G401 (cell line): ENCODE data around the gene COX7A1. TPM values are rescaled to one million over a fixed set of nuclear protein-coding genes. Genes with fewer than 3 reads are reported as not detected.
"Not testable (repeated sequence)": the region's sequence is repeated elsewhere in the genome, so short reads cannot be mapped to it uniquely, and the experiment has no call there.

Source experiments
- DNase-seq: peaks from one replicate; pipeline ENCODE4 v3.0.0-alpha.2; 2015; ENCODE audit warnings: low spot score
- in situ Hi-C: cut with HindIII; loops from 2 replicates; pipeline ENCODE4 v1.10.0; 2016; ENCODE audit warnings: low sequenced_read_pairs, mixed read lengths
- total RNA-seq: library from RNA; depleted of rRNA; stranded (reverse); fragments of >200 nt; shearing (Covaris generic); gene quantifications from 2 replicates; pipeline ENCODE4 v1.2.3, GENCODE V29; 2014

Gene COX7A1
- total RNA-seq, 1 experiment from 2014 or later, result not detected

DNA sequence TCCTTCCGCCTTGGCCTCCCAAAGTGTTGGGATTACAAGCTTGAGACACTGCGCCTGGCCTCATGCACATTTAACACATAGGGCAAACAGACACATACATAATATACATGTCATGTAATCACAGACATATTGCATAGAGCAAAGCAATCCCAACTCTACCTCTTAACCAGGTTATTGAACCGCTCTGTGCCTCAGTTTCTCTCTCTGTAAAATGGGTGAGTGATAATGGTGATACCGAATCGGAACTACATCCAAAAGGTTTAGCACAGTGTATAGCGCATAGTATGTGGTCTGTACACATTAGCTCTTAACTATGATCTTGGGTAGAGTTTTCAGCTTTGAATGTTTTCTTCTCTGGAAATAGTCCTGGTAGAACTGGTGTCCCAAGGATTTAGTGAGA lies 7.6 kb downstream of the COX7A1 start:
- DNase-seq, result no peak
- in situ Hi-C loops, result no loop called here

DNA sequence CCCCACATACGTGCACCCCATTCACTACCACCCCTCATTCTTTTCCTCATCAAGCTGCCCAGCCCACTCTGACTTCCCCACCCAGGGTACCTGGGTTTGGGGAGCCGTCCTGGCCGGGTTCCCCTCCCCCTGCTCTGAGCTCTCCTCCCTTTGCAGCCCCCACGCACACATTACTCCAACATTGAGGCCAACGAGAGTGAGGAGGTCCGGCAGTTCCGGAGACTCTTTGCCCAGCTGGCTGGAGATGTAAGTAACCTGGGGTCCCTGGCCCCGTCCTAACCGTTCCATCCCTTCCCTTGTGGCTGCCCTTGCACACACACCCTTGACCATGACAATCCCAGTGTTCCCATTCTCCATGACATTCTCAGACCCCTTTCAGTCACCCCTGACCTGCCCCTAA lies 9.8 kb downstream of the COX7A1 start:
- no peak for DNase-seq
- in situ Hi-C loops, result no loop called here

GRCh38 chr19:36142046-36142445 lies 10.2 kb downstream of the COX7A1 start:
- no peak for DNase-seq
- in situ Hi-C loops, result no loop called here

GRCh38 chr19:36141039-36141927 lies 11.0 kb downstream of the COX7A1 start:
- in situ Hi-C loops, result no loop called here
- DNase-seq, result peak; percentile 91

DNA sequence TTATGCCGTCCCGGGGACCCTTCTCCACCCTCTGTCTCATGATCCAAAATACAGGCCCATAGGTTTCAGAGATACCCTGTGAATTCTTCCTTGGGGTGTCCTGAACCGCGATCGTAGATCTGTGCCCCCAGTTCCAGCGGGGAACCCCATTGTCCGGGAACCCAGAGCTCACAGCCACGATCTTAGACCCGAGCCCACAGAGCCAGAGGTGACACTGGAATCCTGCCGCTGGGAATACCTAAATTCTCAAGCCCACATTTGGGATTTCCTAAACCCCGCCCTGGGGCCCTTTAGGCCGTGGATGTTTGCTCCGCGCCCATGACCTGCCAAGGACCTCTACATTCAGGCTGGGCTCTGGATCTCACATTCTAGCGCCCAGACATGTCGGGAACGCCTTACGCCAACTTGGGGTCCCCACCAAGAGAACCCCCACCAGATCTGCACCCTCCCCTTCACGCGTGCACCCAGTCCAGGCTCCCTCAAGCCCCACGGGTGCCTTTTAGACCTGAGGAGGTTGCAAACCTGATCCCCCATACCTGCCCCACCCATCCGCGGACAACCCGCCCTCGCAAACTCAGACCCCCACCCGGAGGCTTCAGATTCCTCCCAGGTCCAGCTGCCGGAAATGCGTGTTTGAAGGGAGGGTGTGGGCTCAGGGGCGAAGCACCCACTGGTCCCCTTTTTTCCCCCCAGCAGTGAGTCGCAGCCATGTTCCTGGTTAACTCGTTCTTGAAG lies 11.8 kb downstream of the COX7A1 start:
- in situ Hi-C loops, result no loop called here
- DNase-seq, result peak; percentile 44

DNA sequence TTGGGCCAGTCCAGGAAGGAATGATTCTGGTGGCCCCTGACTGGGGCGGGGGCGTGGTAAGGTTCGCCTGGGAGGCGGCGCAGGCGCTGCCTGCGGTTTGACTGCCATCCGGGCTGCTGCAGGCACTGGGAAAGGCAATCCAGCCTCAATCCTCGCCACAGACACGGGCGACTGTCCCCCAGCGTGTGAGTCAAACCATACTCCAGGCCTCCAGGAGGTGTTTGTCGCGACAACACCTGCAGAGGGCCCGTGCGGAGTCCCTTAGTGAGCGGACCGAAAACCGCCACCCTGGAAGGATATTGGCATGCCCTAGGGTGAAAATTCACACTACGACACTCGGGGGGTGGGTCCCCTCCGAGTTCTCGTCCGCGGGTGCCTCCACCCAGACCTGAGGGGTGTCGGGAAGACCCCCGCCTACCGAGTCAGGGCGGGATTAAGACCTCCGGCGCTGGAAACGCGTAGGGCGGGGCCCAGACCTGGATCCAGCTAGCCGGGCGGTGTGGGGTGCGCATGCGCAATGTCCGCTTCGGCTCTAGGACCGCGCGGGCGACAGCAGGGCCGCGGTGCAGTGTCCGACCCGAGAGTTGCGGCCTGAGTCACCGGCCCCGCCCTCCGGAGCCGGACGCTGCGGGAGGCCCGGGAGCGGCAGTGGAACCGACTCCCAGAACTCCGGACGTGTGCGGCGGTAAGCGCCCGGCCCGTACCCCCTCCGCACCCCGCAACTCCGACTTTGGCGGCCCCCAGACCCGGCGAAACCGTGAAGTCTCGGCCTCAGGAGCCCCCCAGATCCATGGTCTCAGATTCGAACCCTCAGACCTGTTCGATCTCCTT lies 12.6 kb downstream of the COX7A1 start, which contains the start of gene CAPNS1:
Gene CAPNS1 (plus strand): TSS at position 594 of the 831 bp plus-strand sequence. CDS start 946 bp downstream, outside the sequence.
- in situ Hi-C loops, result no loop called here

GRCh38 chr19:36139120-36139472 lies 13.2 kb downstream of the COX7A1 start:
- no peak for DNase-seq

More for the DNA sequence above, 12.6 kb downstream of the COX7A1 start, which contains the start of gene CAPNS1:
- peak; percentile 97 for DNase-seq

DNA sequence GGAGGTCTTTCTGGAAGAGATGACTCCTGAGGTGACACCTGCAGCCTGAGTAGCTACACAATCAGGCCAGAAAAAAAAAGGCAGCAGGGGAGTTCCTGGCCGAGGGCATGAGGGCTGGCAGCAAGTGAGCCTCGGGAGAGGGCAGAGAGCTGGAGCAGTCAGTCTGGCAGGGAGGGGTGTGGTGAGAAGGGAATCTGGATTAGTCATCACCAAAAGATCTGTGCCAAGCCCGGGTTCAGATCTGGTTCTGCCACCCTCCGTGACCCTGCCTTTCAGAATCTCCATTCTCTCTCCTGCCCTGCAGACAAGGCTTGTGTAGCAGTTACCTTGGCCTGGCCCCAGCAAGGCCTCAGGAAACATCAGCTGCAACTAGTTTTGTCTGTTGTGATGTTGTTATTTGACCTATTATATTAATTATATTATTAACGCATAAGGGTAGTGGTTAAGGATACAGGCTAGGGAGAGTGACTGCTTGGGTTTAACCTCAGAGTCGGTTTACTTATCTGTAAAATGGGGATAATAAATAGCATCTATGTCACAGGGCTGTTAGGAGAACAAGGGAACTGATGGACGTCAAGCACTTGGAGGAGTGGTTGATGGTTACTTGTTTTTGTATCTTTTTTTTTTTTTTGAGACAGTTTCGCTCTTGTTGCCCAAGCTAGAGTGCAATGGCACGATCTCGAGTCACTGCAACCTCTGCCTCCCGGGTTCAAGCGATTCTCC lies 15.1 kb downstream of the COX7A1 start:
- in situ Hi-C loops, result no loop called here
- DNase-seq, result peak; percentile 82

More at GRCh38 chr19:36139120-36139472, 13.2 kb downstream of the COX7A1 start:
- in situ Hi-C loops, result no loop called here

DNA sequence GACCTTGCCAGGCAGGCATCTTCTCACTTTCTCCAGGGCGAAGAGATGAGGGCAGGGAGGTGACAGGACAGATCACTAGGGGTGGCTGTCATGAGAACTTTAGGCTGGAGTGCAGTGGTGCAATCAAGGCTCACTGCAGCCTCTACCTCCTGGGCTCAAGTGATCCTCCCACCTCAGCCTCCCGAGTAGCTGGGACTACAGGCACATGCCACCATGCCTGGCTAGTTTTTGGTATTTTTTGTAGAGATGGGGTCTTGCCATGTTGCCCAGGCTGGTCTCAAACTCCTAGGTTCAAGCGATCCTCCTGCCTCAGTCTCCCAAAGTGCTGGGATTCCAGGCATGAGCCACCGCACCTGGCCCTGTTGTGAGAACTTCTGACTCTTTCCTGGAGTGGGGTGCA lies 17.4 kb downstream of the COX7A1 start:
- in situ Hi-C loops, DNase-seq: not testable (repeated sequence)

GRCh38 chr19:36131221-36131620 lies 21.0 kb downstream of the COX7A1 start:
- DNase-seq, in situ Hi-C loops: not testable (repeated sequence)

DNA sequence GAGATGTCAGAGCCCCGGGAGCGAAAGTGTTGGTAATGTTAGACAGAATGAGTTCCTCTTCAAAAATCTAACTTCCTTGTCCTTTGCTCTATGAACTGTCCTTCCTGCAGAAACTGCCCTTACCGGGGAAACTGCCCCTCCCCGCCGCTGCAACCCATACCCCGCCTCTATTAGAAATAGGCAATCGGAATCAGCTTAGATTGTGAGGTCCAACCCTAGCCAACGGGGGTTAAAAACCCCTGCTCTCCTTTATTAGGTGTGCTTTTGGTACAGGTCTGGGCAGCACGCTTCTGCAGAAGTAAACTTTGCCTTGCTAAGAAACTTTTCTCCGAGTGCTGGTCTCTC lies 23.9 kb downstream of the COX7A1 start:
- no peak for DNase-seq
- in situ Hi-C loops, result no loop called here

- in situ Hi-C loops, result no loop called here
- DNase-seq, result no peak
Observed at GRCh38 chr19:36125557-36125956, 26.7 kb downstream of the COX7A1 start.

DNA sequence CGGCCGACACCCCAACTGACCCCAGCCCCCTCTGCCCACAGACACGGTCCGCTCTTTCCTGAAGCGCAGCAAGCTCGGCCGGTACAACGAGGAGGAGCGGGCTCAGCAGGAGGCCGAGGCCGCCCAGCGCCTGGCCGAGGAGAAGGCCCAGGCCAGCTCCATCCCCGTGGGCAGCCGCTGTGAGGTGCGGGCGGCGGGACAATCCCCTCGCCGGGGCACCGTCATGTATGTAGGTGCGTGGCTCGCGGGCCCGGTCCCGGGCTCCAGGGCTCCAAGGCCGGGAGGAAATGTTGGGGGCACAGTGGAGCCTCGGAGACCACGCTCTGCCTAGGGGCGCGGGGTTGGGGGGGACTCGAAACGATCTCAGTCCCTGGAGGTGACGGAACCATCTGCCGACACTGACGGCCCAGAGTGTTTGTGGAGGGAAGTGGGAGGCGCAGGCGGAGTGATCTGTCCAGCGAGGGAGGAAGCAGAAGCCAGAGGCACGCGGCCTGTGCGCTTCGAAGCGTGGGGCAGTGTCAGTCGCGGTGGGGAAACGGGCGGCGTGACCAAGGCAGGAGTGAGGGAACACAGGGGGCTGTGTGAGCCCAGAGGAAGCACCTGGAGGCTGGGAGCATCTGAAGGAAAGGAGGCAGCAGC lies 30.6 kb downstream of the COX7A1 start:
- no peak for DNase-seq
- in situ Hi-C loops, result no loop called here

GRCh38 chr19:36120984-36121358 lies 31.3 kb downstream of the COX7A1 start:
- DNase-seq, result no peak
- in situ Hi-C loops, result no loop called here

DNA sequence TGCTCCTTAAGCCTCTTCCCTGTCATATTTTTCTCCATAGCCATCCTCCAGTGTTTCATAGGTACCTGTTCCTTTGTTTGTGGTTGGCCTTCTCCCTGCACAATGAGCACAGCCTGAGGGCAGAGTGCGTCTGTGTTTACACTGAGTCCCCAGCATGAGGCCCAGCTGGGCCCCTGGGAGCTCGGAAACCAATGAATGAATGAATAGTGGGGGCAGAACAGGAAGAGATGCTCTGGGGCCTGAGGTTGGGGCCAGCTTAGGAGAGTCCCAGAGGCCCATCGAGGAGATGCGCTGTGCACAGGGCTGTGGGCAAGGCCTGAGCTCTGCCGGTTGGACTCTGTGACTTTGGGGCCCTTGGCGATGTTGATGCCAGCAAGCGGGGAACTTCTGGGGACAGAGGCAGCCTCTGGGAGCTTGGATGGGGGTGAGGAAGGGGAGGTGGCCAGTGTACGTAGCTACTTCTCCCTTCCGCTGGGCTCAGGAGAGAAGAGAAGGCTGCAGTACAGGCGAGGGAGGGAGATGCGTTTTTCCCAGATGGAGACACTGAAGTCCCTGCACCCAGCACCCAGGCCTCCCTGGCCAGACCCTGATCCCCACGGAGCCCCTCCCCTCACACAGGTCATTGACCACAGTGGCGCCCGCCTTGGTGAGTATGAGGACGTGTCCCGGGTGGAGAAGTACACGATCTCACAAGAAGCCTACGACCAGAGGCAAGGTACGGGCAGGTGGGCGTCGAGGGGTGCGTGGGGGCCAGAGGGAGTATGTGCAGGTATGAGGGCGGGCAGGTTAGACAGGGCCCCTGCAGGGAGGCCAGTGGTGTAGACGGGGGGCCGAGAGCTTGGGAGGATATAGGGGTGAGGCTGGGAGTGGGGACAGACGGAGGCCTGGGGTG lies 31.9 kb downstream of the COX7A1 start:
- no peak for DNase-seq
- in situ Hi-C loops, result no loop called here

DNA sequence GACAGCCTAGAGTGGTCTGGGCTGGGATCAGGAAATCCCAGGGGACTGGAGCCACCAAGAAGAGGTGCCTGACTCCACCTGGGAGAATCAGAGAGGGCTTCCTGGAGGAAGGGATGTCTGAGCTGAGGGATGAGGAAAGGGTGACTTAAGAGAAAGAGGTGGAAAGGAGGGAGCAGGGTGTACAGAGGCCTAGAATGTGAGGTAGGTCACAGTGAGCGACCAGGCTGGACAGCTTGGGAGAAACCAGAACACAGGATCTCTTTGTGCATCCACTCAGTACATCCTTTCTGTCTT lies 36.0 kb downstream of the COX7A1 start:
- no peak for DNase-seq
- in situ Hi-C loops, result no loop called here

GRCh38 chr19:36115453-36116343 lies 36.5 kb downstream of the COX7A1 start, which contains the start of gene TBCB:
Gene TBCB (plus strand): TSS chr19:36115468. CDS start chr19:36115561, 93 bp downstream.
- DNase-seq, result no peak

More at GRCh38 chr19:36115453-36116343, 36.5 kb downstream of the COX7A1 start, which contains the start of gene TBCB:
- in situ Hi-C loops, result no loop called here
